ENCODE measurements around the gene SASH1.

SASH1 gene

DNA sequence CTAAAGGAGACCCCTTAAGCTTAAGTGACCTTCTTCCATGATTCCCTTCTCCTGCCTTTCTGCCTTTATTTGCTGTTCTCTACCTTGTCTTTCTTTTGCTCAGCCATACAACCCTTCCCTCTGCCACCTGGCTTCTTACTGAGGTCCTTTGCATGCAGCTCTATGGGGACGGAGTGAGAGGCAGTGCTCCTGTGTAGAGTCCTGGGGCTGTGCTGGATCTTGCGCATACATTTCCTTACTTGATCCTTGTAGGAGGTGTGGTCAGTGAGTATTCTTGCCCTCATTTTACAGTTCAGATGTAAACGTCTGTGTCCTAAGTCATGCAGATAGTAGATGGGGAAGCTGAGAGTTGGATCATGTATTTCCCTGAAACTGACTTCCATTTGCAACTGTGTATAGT is 5.7 kb downstream of the SASH1 start:
- Histone ChIP-seq H2BK15ac (ENCODE audit: low read length) (no peak overlapping the region), H3K4ac (ENCODE audit: low read length) (no peak overlapping the region), H3K9ac (ENCODE audit: low read depth, low read length, poor library complexity) (no peak overlapping the region), H3K79me1 (ENCODE audit: low read depth, low read length) (no peaks in the 10 kb centered on the region), H2BK120ac (ENCODE audit: low read depth, low read length) (no peak overlapping the region), H3K4me2 (ENCODE audit: insufficient read depth, low read length, poor library complexity, severe bottlenecking) (no peak overlapping the region), H3K4me1 (ENCODE audit: control insufficient read depth in 2 of 2, insufficient read depth in 1 of 2, low read depth in 1 of 2, low read length in 2 of 2) (peaks cover 8 to 17% of the 10 kb centered on the region in 2 donors), H4K91ac (ENCODE audit: low read depth, low read length, poor library complexity) (no peak overlapping the region), H3K27ac (replicated peaks; ENCODE audit: low read length) (no peak overlapping the region), H3K27me3 (ENCODE audit: control insufficient read depth in 3 of 3, insufficient read depth in 3 of 3, low read depth in 1 of 3, low read length in 3 of 3) (no peaks in the 10 kb centered on the region), H2BK5ac (ENCODE audit: low read length) (no peak overlapping the region), H2AK5ac (ENCODE audit: low read depth, low read length) (no peak overlapping the region), H2AFZ (ENCODE audit: low read length) (no peak overlapping the region), H3K18ac (ENCODE audit: low read length) (no peak overlapping the region), H3K9me3 (replicated peaks in 1 of 2; ENCODE audit: control insufficient read depth in 2 of 2, insufficient read depth in 1 of 2, low read depth in 1 of 2, low read length in 2 of 2) (no peaks in the 10 kb centered on the region), H4K8ac (ENCODE audit: low read depth, low read length) (no peak overlapping the region), H3K23ac (ENCODE audit: low read depth, low read length, poor library complexity) (no peak overlapping the region), H2BK12ac (ENCODE audit: low read length) (no peak overlapping the region), H3K14ac (ENCODE audit: low read length) (no peak overlapping the region), H3K36me3 (replicated peaks in 1 of 2; ENCODE audit: control insufficient read depth in 2 of 2, insufficient read depth in 2 of 2, low read length in 2 of 2) (peaks cover 0 to 2% of the 10 kb centered on the region in 2 donors), H3K4me3 (ENCODE audit: low read length in 2 of 2) (no peak overlapping the region)
- no peak for DNase-seq (ENCODE audit: low spot score)
- WGBS, 2 donors (ENCODE audit: extremely low coverage in 2 of 2, insufficient read length in 2 of 2, insufficient replicate concordance in 1 of 2), result no CpG with 5 or more reads among the region's 3 CpGs

DNA sequence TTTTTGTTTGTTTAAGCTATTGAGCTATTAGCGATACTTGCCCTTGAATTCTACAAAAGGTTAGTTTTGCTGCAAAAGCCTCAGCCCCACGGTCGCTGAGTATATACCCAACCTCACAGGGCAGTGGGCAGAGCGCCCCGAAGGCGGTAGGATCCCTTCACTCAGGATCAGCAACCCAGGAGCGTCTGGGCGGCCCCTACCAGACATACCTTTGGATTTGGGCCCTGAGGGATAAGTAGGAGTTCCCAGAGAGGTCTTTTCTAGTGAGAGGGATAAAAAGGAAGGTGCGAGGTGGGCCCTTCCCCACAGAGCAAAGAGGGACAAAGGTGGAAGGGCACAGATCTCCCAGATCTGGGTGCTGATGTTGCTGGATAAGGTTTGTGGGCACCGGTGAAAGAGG is 6.1 kb downstream of the SASH1 start:
- Histone ChIP-seq H2BK12ac (ENCODE audit: low read length) (no peak overlapping the region), H3K36me3 (replicated peaks in 1 of 2; ENCODE audit: control insufficient read depth in 2 of 2, insufficient read depth in 2 of 2, low read length in 2 of 2) (peaks cover 0 to 2% of the 10 kb centered on the region in 2 donors), H3K27me3 (ENCODE audit: control insufficient read depth in 3 of 3, insufficient read depth in 3 of 3, low read depth in 1 of 3, low read length in 3 of 3) (no peaks in the 10 kb centered on the region), H2AK5ac (ENCODE audit: low read depth, low read length) (no peak overlapping the region), H3K27ac (replicated peaks; ENCODE audit: low read length) (no peak overlapping the region), H3K4me3 (ENCODE audit: low read length in 2 of 2) (no peak overlapping the region), H4K8ac (ENCODE audit: low read depth, low read length) (no peak overlapping the region), H2BK120ac (ENCODE audit: low read depth, low read length) (peak overlapping the region; percentile 30), H3K9ac (ENCODE audit: low read depth, low read length, poor library complexity) (no peak overlapping the region), H3K79me1 (ENCODE audit: low read depth, low read length) (no peaks in the 10 kb centered on the region), H3K14ac (ENCODE audit: low read length) (no peak overlapping the region), H3K4me2 (ENCODE audit: insufficient read depth, low read length, poor library complexity, severe bottlenecking) (no peak overlapping the region), H3K4me1 (ENCODE audit: control insufficient read depth in 2 of 2, insufficient read depth in 1 of 2, low read depth in 1 of 2, low read length in 2 of 2) (peaks cover 8 to 17% of the 10 kb centered on the region in 2 donors), H2AFZ (ENCODE audit: low read length) (no peak overlapping the region), H4K91ac (ENCODE audit: low read depth, low read length, poor library complexity) (no peak overlapping the region), H2BK5ac (ENCODE audit: low read length) (no peak overlapping the region), H3K18ac (ENCODE audit: low read length) (no peak overlapping the region), H3K9me3 (replicated peaks in 1 of 2; ENCODE audit: control insufficient read depth in 2 of 2, insufficient read depth in 1 of 2, low read depth in 1 of 2, low read length in 2 of 2) (no peaks in the 10 kb centered on the region), H3K4ac (ENCODE audit: low read length) (no peak overlapping the region), H2BK15ac (ENCODE audit: low read length) (no peak overlapping the region), H3K23ac (ENCODE audit: low read depth, low read length, poor library complexity) (no peak overlapping the region)
- WGBS, 2 donors (ENCODE audit: extremely low coverage in 2 of 2, insufficient read length in 2 of 2, insufficient replicate concordance in 1 of 2), result no CpG with 5 or more reads among the region's 10 CpGs
- no peak for DNase-seq (ENCODE audit: low spot score)

DNA sequence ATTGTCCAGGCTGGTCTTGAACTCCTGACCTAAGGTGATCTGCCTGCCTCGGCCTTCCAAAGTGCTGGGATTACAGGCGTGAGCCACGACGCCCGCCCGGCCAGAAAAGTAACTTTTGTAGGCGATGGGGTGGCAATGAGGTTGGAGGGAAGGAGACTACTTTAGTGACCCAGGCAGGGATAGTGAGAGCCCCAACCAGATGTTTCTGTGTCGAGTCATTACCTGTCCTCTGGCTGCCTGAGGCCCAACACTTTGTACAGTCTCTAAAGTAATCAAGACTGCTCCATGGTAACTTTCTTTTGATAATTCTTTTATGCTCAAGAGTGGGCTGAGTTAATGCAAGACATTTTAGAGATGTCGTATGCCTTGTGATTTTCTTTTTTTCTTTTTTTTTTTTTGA is 6.8 kb downstream of the SASH1 start:
- Histone ChIP-seq H3K23ac (ENCODE audit: low read depth, low read length, poor library complexity) (no peak overlapping the region), H3K79me1 (ENCODE audit: low read depth, low read length) (no peaks in the 10 kb centered on the region), H3K9ac (ENCODE audit: low read depth, low read length, poor library complexity) (no peak overlapping the region), H2BK12ac (ENCODE audit: low read length) (no peak overlapping the region), H3K27me3 (ENCODE audit: control insufficient read depth in 3 of 3, insufficient read depth in 3 of 3, low read depth in 1 of 3, low read length in 3 of 3) (no peaks in the 10 kb centered on the region), H3K27ac (replicated peaks; ENCODE audit: low read length) (no peak overlapping the region), H3K14ac (ENCODE audit: low read length) (no peak overlapping the region), H4K91ac (ENCODE audit: low read depth, low read length, poor library complexity) (no peak overlapping the region), H2BK15ac (ENCODE audit: low read length) (no peak overlapping the region), H3K9me3 (replicated peaks in 1 of 2; ENCODE audit: control insufficient read depth in 2 of 2, insufficient read depth in 1 of 2, low read depth in 1 of 2, low read length in 2 of 2) (no peaks in the 10 kb centered on the region), H3K4me1 (ENCODE audit: control insufficient read depth in 2 of 2, insufficient read depth in 1 of 2, low read depth in 1 of 2, low read length in 2 of 2) (peaks cover 8 to 17% of the 10 kb centered on the region in 2 donors), H2AK5ac (ENCODE audit: low read depth, low read length) (no peak overlapping the region), H2BK5ac (ENCODE audit: low read length) (no peak overlapping the region), H3K4me2 (ENCODE audit: insufficient read depth, low read length, poor library complexity, severe bottlenecking) (no peak overlapping the region), H3K18ac (ENCODE audit: low read length) (no peak overlapping the region), H2AFZ (ENCODE audit: low read length) (no peak overlapping the region), H2BK120ac (ENCODE audit: low read depth, low read length) (no peak overlapping the region), H3K4me3 (ENCODE audit: low read length in 2 of 2) (no peak overlapping the region), H3K4ac (ENCODE audit: low read length) (no peak overlapping the region), H3K36me3 (replicated peaks in 1 of 2; ENCODE audit: control insufficient read depth in 2 of 2, insufficient read depth in 2 of 2, low read length in 2 of 2) (peaks cover 0 to 2% of the 10 kb centered on the region in 2 donors), H4K8ac (ENCODE audit: low read depth, low read length) (no peak overlapping the region)
- WGBS, 2 donors (ENCODE audit: extremely low coverage in 2 of 2, insufficient read length in 2 of 2, insufficient replicate concordance in 1 of 2), result no CpG with 5 or more reads among the region's 9 CpGs
- DNase-seq (ENCODE audit: low spot score), result no peak

DNA sequence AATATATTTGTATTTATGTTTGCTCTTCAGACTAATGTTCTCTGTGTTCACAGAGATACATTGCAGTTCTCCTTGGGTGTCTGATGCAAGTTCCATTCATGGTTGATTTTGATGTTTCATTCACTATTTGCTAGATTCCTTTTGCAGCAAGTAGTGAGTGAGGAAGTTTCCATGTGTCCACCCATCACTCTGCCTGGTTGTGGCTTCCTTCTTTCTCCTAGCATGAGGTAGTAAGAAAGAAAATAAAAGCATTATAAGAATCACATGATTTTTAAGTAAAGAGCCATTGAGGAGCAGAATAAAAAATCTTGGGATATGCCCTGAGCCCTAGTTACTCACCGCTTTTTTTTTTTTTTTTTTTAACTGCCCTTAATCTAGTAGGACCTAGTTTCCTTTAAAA is 8.7 kb downstream of the SASH1 start:
- H3K4me3 ChIP-seq (ENCODE audit: low read length in 2 of 2), result no peak overlapping the region
- no peak overlapping the region for H4K91ac ChIP-seq (ENCODE audit: low read depth, low read length, poor library complexity)
- H3K27ac ChIP-seq (replicated peaks; ENCODE audit: low read length), result no peak overlapping the region
- H3K18ac ChIP-seq (ENCODE audit: low read length), result no peak overlapping the region
- no peak overlapping the region for H3K14ac ChIP-seq (ENCODE audit: low read length)
- H3K23ac ChIP-seq (ENCODE audit: low read depth, low read length, poor library complexity), result no peak overlapping the region
- no peak for DNase-seq (ENCODE audit: low spot score)
- no CpG with 5 or more reads among the region's 1 CpG for WGBS, 2 donors (ENCODE audit: extremely low coverage in 2 of 2, insufficient read length in 2 of 2, insufficient replicate concordance in 1 of 2)
- no peak overlapping the region for H3K9ac ChIP-seq (ENCODE audit: low read depth, low read length, poor library complexity)
- H3K36me3 ChIP-seq (replicated peaks in 1 of 2; ENCODE audit: control insufficient read depth in 2 of 2, insufficient read depth in 2 of 2, low read length in 2 of 2), result peaks cover 0 to 2% of the 10 kb centered on the region in 2 donors
- no peak overlapping the region for H2AK5ac ChIP-seq (ENCODE audit: low read depth, low read length)
- no peak overlapping the region for H2BK15ac ChIP-seq (ENCODE audit: low read length)
- H2AFZ ChIP-seq (ENCODE audit: low read length), result no peak overlapping the region
- no peaks in the 10 kb centered on the region for H3K79me1 ChIP-seq (ENCODE audit: low read depth, low read length)
- H3K4me2 ChIP-seq (ENCODE audit: insufficient read depth, low read length, poor library complexity, severe bottlenecking), result no peak overlapping the region
- H2BK12ac ChIP-seq (ENCODE audit: low read length), result no peak overlapping the region
- no peaks in the 10 kb centered on the region for H3K27me3 ChIP-seq (ENCODE audit: control insufficient read depth in 3 of 3, insufficient read depth in 3 of 3, low read depth in 1 of 3, low read length in 3 of 3)
- H4K8ac ChIP-seq (ENCODE audit: low read depth, low read length), result no peak overlapping the region
- H2BK5ac ChIP-seq (ENCODE audit: low read length), result no peak overlapping the region
- H3K4me1 ChIP-seq (ENCODE audit: control insufficient read depth in 2 of 2, insufficient read depth in 1 of 2, low read depth in 1 of 2, low read length in 2 of 2), result peaks cover 7 to 11% of the 10 kb centered on the region in 2 donors
- H3K4ac ChIP-seq (ENCODE audit: low read length), result no peak overlapping the region
- H2BK120ac ChIP-seq (ENCODE audit: low read depth, low read length), result no peak overlapping the region
- no peaks in the 10 kb centered on the region for H3K9me3 ChIP-seq (replicated peaks in 1 of 2; ENCODE audit: control insufficient read depth in 2 of 2, insufficient read depth in 1 of 2, low read depth in 1 of 2, low read length in 2 of 2)
